ENCODE measurements around the gene ACVRL1. TPM values are rescaled to one million over a fixed set of nuclear protein-coding genes. Genes with fewer than 3 reads are reported as not detected.

ACVRL1 gene
- total and polyA plus RNA-seq, 9 of the 15 experiments (the other 6 are each of a cell fraction or from before 2014, with no cell fraction given) = 0.07 to 1.4 (median 0.30) TPM

- TF ChIP-seq THAP7 (CRISPR knock-in tag; IDR thresholded peaks at IDR 0.05) (no peak), ZKSCAN1 (IDR thresholded peaks at IDR 0.05; ENCODE audit: low read depth, low read length) (peak; percentile 84; the same call in 1 of the 2 replicates), GATAD2A (IDR thresholded peaks at IDR 0.05) (0 out of 2 replicates have a peak, but pooled peaks have one; percentile 50), ATF4 (CRISPR knock-in tag; IDR thresholded peaks at IDR 0.05) (no peak), POLR2G (IDR thresholded peaks at IDR 0.05; ENCODE audit: low read depth, low read length) (no peak), KHSRP (IDR thresholded peaks at IDR 0.05) (no peak), GABPA (tag; conservative IDR thresholded peaks at IDR 0.05; ENCODE audit: low read depth) (no peak), NFIX (CRISPR knock-in tag; IDR thresholded peaks at IDR 0.05; ENCODE audit: low read depth) (no peak), SOX6 (IDR thresholded peaks at IDR 0.05) (peak; percentile 17; the same call in 1 of the 2 replicates), ZNF511 (CRISPR knock-in tag; IDR thresholded peaks at IDR 0.05) (no peak), SP1 (CRISPR knock-in tag; IDR thresholded peaks at IDR 0.05) (no peak), SPI1 (IDR thresholded peaks at IDR 0.05; ENCODE audit: borderline replicate concordance, low read depth, low read length) (peak; percentile 93), MBD2 (IDR thresholded peaks at IDR 0.05; ENCODE audit: borderline replicate concordance, low read depth) (peak; percentile 5; the same call in 1 of the 2 replicates), U2AF2 (optimal IDR thresholded peaks at IDR 0.05; ENCODE audit: low read depth, low read length) (no peak), DDX20 (tag; IDR thresholded peaks at IDR 0.05; ENCODE audit: low read depth) (no peak), ZNF280A (IDR thresholded peaks at IDR 0.05; ENCODE audit: low read depth, partially characterized antibody) (no peak), ZNF589 (CRISPR knock-in tag; IDR thresholded peaks at IDR 0.05; ENCODE audit: low read depth) (no peak), RFX1 (IDR thresholded peaks at IDR 0.05) (no peak), HCFC1 (IDR thresholded peaks at IDR 0.05; ENCODE audit: low read depth, low read length) (no peak), HNRNPK (IDR thresholded peaks at IDR 0.05; ENCODE audit: low read depth, low read length, poor library complexity, severe bottlenecking) (no peak), RBFOX2 (IDR thresholded peaks at IDR 0.05; ENCODE audit: low read depth, low read length) (no peak), ZFP30 (CRISPR knock-in tag; IDR thresholded peaks at IDR 0.05; ENCODE audit: borderline replicate concordance) (no peak), RBM15 (IDR thresholded peaks at IDR 0.05; ENCODE audit: insufficient read depth, low read length) (no peak), NFXL1 (CRISPR knock-in tag; IDR thresholded peaks at IDR 0.05) (no peak), SIN3A (IDR thresholded peaks at IDR 0.05; ENCODE audit: borderline replicate concordance in 2 of 2, control insufficient read depth in 1 of 2, low read depth in 2 of 2, low read length in 2 of 2) (0 out of 4 replicates have a peak, but pooled peaks of 1 of the 2 experiments have one; percentile 55), CBFA2T3 (IDR thresholded peaks at IDR 0.05) (0 out of 2 replicates have a peak, but pooled peaks have one; percentile 5), GATAD2B (IDR thresholded peaks at IDR 0.05; ENCODE audit: borderline replicate concordance) (0 out of 2 replicates have a peak, but pooled peaks have one; percentile 16)
These were observed 18.2 kb downstream of the ACVRL1 start (continued) for GRCh38 chr12:51925346-51926063.
